HG03064 (cell line): ENCODE results near the gene ATP6V1B1.
"Not testable (repeated sequence)": the region's sequence is repeated elsewhere in the genome, so short reads cannot be mapped to it uniquely, and the experiment has no call there.

Experiments
- ATAC-seq: cut with Tn5 transposase; IDR thresholded peaks from one replicate; pipeline ENCODE4 v1.9.1; 2021; ENCODE audit warnings: low read depth; ENCODE audit not compliant: unreplicated experiment

The ATP6V1B1 gene

DNA sequence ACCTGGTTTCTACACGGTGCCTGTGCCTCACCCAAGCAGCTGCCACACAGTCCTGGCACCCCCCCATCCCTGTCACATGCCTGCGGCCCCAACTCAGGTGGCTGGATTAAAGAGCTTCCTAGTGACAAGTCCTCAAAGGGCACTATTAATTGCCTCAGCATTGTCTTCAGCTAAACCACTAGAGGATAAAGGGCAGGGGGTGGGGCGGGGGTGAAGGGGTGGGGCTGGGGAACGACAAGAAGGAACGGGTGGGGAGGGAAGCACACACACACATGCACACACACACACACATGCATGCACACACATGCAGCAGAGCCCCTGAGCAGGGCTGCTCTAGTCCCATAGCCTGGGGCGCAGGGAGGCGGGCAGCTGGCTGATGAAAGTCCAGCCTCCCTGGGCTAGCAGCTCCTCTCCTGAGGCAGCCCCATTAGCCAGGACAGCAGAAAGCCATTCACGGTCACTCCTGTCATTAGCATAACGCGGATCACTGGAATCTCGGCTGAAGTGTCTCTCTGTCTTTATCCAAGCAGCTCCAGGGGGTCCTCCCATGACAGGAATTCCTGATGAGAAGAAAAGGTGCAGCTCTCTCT lies 66.4 kb downstream of the ATP6V1B1 start:
- no peak for ATAC-seq

DNA sequence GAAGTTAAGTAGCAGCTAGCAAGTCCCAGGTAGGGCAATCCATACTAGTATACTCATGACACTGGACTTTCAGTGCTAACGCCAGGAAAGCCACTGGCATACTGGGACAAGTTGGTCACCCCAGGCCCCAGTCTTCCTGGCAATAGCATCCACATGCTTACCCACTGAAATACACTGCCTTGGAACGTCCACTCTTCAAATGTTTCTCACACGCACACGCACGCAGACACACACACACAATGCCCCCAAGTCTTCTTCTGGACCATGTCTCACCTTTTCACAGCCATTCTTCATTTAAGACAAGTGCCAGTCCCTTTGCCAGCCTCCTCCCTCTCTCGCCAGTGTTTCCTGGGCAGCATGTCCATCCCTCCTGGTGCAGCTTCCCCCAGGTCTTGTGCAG lies 67.7 kb downstream of the ATP6V1B1 start:
- ATAC-seq = no peak

DNA sequence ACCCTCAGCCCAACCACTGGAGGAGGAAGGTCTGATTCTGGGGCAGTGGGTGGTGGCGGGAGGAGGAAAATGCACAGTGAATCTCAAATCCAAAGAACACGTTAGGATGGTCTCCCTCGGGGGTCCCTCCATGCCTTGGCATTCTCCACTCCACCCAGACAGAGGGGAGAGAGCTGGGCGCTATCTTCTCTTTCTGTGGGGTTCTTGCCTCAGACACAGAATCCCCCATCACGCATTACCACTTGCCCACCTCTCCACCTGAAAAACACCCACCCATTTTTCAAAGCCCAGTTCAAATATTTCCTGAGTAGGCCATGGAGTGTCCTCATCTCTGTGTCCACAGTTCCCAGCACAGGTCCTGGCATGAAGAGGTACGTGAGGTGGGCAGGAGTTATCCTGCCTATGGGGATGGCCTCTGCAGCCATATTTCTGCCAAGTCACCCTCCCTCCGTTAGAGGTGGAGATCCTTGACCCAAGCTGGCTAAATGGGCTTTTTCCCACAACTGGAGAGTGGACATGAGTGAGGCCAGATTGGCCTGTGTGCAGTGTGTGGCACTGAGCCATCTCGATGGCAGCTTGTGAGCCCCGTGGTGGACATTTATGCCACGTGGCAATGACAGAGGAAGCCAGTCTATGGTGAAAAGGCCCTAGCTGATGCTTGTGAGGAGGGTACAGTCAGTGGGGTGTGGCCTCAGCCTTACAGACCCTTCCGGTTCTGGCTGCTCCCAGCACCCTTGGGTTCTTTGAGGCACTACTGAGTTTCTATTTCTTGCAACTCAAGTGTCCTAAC lies 68.5 kb downstream of the ATP6V1B1 start:
- no peak for ATAC-seq

DNA sequence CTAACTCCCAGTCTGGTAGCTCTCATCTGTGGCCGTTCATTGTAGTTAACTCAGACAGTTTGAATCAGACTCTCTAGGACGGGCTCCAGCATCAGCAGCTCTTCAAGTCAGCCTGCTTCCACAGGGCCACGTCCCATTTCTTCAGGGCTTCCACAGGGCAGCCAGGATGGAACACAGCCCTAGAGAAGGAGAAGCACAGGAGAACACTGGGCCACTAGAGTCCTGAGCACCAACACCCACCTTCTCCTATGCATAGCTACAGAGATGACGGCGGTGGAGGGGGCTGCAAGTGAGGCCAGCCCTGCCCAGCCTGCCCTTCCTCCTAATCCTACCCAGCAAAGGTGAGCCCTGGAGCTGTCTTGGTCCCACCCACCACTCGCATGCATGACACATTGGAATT lies 69.2 kb downstream of the ATP6V1B1 start:
- no peak for ATAC-seq

DNA sequence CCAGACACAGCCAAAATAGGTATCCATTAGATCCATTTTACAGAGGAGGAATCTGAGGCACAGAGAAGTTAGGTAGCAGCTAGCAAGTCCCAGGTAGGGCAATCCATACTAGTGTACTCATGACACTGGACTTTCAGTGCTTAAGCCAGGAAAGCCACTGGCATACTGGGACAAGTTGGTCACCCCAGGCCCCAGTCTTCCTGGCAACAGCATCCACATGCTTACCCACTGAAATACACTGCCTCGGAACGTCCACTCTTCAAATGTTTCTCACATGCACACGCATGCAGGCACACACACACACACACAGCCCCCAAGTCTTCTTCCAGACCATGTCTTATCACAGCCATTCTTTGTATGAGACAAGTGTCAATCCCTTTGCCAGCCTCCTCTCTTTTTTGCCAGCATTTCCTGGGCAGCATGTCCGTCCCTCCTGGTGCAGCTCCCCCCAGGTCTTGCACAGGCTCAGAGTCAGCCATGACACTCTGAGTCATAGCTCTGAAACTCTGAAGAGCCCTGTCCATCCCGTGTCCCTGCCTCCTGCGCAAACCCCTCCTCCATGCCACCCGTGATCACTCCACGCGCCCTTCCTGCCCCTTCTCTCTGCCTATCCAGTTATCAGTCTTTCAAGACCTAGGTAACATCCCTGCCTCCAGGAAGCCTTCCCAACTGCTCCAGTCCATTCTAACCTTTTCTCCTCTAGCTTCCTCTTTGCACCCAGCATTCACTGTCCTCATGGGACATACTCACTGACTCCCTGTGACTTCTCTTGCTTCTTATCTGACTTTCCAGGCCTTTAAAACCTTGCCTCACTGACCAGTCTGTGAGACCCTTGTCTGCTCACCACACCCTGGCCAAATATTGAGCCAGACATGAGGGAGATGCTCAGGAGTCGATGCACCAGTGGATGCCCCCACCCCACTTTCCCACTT lies 69.8 kb downstream of the ATP6V1B1 start:
- no peak for ATAC-seq

DNA sequence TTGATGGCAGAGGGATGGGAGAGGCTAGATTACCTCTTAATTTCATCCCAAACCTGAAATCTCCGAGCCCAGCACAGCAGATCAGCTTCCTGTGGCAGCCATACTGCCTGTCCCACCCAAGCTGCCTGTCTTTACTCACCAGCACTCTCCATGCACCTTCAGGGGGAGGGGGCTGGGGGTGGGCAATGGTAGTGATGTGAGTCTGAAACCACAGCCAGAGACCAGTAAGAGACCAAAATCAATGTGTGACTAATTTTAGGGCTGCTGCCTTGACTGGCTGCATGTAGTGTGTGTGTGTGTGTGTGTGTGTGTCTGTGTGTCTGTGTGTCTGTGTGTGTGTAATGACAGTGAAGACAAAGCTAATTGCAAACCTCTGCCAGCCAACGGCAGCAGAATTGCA lies 70.6 kb downstream of the ATP6V1B1 start:
- ATAC-seq = no peak

DNA sequence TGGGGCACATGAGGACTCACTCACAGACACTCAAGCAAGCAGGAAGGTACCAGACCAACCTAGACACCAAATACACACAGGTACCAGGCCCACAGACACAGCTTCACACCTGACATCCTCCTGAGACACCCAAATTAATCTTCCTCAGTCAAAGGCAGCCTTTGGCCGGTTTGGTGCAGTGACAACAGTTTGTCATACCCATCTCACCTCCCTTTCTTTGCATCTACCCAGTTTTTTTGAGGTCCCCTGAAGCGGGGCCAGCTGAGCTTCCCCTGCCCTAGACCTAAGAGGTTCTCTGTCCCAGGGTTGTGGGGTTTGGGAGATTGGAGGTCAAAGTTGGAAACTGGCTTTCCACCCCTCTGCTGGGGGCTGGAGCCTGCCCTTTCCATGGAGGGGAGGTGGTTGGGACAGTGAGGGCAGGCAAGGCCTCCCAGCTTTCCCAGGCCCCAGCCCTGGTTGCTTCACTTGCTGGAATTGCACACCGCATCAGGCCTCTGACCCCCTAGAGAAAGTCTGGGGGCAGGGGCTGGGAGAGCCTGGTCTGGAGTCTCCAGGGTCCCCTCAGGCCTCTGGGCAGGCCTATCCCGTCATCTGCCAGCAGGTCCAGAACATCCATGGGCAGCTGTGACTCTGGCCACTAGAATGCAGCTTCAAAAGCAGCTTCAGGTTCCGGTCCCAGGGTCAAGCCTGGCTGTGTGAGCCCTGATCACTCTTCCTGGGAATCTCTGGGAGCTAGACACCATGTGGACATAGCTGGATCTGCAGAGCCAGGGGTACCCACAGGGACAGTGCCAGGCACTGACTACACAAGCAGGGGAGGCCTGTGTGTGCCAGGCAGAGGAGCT lies 71.5 kb downstream of the ATP6V1B1 start:
- ATAC-seq = no peak

DNA sequence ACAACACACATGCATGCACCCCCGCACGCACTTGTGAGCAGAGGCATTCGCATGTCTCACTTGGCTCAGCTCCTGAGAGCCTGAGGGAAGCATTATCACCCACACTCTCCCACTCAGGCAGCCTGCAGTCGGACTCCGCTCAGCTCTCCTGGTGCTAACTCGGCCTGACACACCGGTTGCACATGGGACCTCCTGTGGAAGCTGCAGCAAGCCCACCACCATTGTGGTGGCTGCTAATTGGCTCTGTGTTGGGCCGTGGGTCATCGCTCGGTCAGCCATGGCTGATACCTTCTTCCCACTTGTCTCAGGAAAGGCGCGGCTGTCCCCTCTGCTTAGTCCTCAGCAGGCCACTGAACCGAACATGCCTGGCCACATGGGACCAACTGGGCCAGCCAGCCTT lies 72.6 kb downstream of the ATP6V1B1 start:
- ATAC-seq = no peak

DNA sequence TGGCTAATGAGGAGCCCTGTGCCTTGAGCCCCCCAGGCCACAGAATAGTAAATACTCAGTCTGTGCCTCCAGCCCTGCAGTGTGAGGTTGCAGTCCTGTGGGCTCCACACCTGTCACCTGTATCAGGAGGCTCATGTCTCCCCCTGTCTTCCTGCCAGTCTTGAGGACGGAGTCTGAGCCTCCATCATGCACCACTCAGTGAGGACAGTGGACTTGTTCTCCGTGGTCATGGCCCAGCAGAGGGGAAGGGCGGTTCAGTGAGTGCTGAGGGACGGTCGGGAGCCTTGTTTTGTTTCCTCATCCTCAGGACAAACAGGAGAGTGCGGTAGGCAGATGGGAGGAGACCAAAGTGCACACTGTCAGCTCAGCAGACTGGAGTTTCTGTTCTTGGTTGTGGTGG lies 76.1 kb downstream of the ATP6V1B1 start:
- ATAC-seq = not testable (repeated sequence)
